GM10266 (cell line): ENCODE results near the gene C5orf15.
A peak's percentile ranks its signal among the peaks of the same experiment; 100 is the strongest.
"Not testable (repeated sequence)": the region's sequence is repeated elsewhere in the genome, so short reads cannot be mapped to it uniquely, and the experiment has no call there.

Experiments used
- DNase-seq: peaks from one replicate; pipeline ENCODE4 v3.0.0; 2012; ENCODE audit errors: extremely low spot score
- CTCF ChIP-seq: IDR thresholded peaks from 2 replicates; pipeline ENCODE4 v1.5.1; 2012; ENCODE audit warnings: mild to moderate bottlenecking, low read depth; ENCODE audit not compliant: control insufficient read depth, insufficient read depth; ENCODE audit errors: missing control alignments

The C5orf15 gene

GRCh38 chr5:133943475-133943817 is 25.0 kb downstream of the C5orf15 start:
- DNase-seq = no peak
- TF ChIP-seq CTCF = no peak

- DNase-seq = no peak
- no peak for TF ChIP-seq CTCF
Measured at GRCh38 chr5:133942614-133943474, 25.6 kb downstream of the C5orf15 start.

- DNase-seq = no peak
- TF ChIP-seq CTCF = no peak
Measured at GRCh38 chr5:133941456-133942196, 26.8 kb downstream of the C5orf15 start.

GRCh38 chr5:133939668-133940067 is 28.8 kb downstream of the C5orf15 start:
- no peak for TF ChIP-seq CTCF
- no peak for DNase-seq

- no peak for TF ChIP-seq CTCF
- DNase-seq = peak; percentile 39
Measured at GRCh38 chr5:133938929-133939328, 29.5 kb downstream of the C5orf15 start.

GRCh38 chr5:133938039-133938821 is 30.2 kb downstream of the C5orf15 start:
- TF ChIP-seq CTCF = no peak
- DNase-seq = no peak

- DNase-seq = not testable (repeated sequence)
Measured at GRCh38 chr5:133937628-133938027, 30.8 kb downstream of the C5orf15 start.
